ENCODE measurements around the gene SAC3D1. TPM values are rescaled to one million over a fixed set of nuclear protein-coding genes. Genes with fewer than 3 reads are reported as not detected.

SAC3D1 gene
- total and polyA plus RNA-seq, 9 of the 15 experiments (the other 6 are each of a cell fraction or from before 2014, with no cell fraction given) = 0.20 to 35.2 (median 5.8) TPM

DNA sequence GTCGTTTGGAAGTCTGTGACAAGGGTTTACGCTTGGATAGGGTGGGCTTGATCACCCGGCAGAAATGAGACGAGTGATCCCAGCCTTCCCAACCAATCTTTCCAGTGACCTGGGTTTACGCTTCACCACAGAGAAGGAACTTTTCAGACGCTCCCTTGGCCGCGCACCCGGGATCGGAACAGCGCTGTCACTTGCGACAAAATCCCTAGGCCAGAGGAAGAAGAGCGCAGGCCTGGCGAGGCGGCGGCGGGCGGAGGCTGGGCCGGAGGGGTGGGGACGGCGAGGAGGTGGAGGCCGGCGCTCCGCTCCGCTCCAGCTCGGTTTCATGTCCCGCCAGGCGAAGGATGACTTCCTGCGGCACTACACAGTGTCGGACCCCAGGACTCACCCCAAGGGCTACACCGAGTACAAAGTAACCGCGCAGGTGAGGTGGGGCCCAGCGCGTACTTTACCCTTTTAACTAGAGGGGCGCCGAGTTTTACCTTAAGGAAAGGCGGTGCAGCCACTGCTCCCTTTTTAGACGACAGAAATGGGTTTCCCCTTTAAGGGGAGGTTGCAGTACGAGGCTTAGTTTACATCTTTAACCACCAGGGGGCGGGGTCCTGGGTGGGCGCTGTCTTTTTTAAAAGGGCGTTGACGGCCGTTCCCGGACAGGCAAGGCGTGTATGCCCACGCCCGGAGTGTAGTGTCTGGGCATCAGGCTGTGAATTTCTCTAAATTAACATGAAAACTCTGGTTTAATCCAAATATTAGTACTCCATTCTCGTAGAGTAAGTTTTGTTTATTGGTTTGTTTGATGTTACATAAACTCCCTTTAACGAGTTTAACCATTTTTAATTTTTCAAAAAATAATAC, 13.6 kb upstream of the SAC3D1 start, which contains the start of gene SNX15 (continued):
- TF ChIP-seq ZNF277 (CRISPR knock-in tag; IDR thresholded peaks at IDR 0.05; ENCODE audit: borderline replicate concordance) (no peak), ZNF830 (CRISPR knock-in tag; IDR thresholded peaks at IDR 0.05) (0 out of 2 replicates have a peak, but pooled peaks have one; percentile 29), ZNF280B (CRISPR knock-in tag; IDR thresholded peaks at IDR 0.05) (no peak), LCOR (CRISPR knock-in tag; IDR thresholded peaks at IDR 0.05) (0 out of 2 replicates have a peak, but pooled peaks have one; percentile 32), ZC3H8 (IDR thresholded peaks at IDR 0.05) (no peak), TEAD1 (CRISPR knock-in tag; IDR thresholded peaks at IDR 0.05) (peak in 1 of 2 experiments; percentile 86; a peak in 2 of 4 replicates), MTA1 (IDR thresholded peaks at IDR 0.05; ENCODE audit: borderline replicate concordance) (peak; percentile 42; the same call in 1 of the 2 replicates), ZNF589 (CRISPR knock-in tag; IDR thresholded peaks at IDR 0.05; ENCODE audit: low read depth) (no peak), ZNF696 (CRISPR knock-in tag; conservative IDR thresholded peaks at IDR 0.05) (no peak), RBFOX2 (IDR thresholded peaks at IDR 0.05; ENCODE audit: low read depth, low read length) (peak; percentile 79), NBN (IDR thresholded peaks at IDR 0.05; ENCODE audit: low read depth) (peak; percentile 67), ZNF561 (CRISPR knock-in tag; conservative IDR thresholded peaks at IDR 0.05) (no peak), MYNN (IDR thresholded peaks at IDR 0.05) (peak; percentile 55; the same call in 1 of the 2 replicates), MYNN (CRISPR knock-in tag; IDR thresholded peaks at IDR 0.05) (no peak), ARHGAP35 (IDR thresholded peaks at IDR 0.05; ENCODE audit: partially characterized antibody) (no peak)
- TF ChIP-seq, protein P1, sequence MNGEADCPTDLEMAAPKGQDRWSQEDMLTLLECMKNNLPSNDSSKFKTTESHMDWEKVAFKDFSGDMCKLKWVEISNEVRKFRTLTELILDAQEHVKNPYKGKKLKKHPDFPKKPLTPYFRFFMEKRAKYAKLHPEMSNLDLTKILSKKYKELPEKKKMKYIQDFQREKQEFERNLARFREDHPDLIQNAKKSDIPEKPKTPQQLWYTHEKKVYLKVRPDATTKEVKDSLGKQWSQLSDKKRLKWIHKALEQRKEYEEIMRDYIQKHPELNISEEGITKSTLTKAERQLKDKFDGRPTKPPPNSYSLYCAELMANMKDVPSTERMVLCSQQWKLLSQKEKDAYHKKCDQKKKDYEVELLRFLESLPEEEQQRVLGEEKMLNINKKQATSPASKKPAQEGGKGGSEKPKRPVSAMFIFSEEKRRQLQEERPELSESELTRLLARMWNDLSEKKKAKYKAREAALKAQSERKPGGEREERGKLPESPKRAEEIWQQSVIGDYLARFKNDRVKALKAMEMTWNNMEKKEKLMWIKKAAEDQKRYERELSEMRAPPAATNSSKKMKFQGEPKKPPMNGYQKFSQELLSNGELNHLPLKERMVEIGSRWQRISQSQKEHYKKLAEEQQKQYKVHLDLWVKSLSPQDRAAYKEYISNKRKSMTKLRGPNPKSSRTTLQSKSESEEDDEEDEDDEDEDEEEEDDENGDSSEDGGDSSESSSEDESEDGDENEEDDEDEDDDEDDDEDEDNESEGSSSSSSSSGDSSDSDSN (IDR thresholded peaks at IDR 0.05; ENCODE audit: borderline replicate concordance in 1 of 2, low read depth in 2 of 2, low read length in 2 of 2) = peak in 1 of 2 experiments; percentile 61; a peak in 2 of 4 replicates
- TF ChIP-seq, protein P2, sequence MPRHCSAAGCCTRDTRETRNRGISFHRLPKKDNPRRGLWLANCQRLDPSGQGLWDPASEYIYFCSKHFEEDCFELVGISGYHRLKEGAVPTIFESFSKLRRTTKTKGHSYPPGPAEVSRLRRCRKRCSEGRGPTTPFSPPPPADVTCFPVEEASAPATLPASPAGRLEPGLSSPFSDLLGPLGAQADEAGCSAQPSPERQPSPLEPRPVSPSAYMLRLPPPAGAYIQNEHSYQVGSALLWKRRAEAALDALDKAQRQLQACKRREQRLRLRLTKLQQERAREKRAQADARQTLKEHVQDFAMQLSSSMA (CRISPR knock-in tag; IDR thresholded peaks at IDR 0.05) = no peak
- TF ChIP-seq, protein P3, sequence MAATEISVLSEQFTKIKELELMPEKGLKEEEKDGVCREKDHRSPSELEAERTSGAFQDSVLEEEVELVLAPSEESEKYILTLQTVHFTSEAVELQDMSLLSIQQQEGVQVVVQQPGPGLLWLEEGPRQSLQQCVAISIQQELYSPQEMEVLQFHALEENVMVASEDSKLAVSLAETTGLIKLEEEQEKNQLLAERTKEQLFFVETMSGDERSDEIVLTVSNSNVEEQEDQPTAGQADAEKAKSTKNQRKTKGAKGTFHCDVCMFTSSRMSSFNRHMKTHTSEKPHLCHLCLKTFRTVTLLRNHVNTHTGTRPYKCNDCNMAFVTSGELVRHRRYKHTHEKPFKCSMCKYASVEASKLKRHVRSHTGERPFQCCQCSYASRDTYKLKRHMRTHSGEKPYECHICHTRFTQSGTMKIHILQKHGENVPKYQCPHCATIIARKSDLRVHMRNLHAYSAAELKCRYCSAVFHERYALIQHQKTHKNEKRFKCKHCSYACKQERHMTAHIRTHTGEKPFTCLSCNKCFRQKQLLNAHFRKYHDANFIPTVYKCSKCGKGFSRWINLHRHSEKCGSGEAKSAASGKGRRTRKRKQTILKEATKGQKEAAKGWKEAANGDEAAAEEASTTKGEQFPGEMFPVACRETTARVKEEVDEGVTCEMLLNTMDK (IDR thresholded peaks at IDR 0.05; ENCODE audit: borderline replicate concordance, insufficient read depth, low read depth, low read length, poor library complexity, severe bottlenecking) = peak; percentile 86
